Stomach (tissue), 9 donors: ENCODE results near the gene S1PR4. TPM values are rescaled to one million over a fixed set of nuclear protein-coding genes. Genes with fewer than 3 reads are reported as not detected.

Experiments
- DNase-seq, 2 donors: peaks; one replicate each; pipeline versions ENCODE4 v3.0.0 to v3.0.0-alpha.2; 2013 to 2019
- H3K27ac ChIP-seq, 5 donors: fragments of 200-600 bp in 4 of 5; sonication (generic) in 4 of 5; one replicate each; pipeline ENCODE4 v1.5.1; 2013 to 2019; ENCODE audit warnings: mild to moderate bottlenecking in 1 of 5, moderate library complexity in 1 of 5
- H3K27me3 ChIP-seq, 3 donors: fragments of 200-600 bp; sonication (generic); one replicate each; pipeline ENCODE4 v1.5.1; 2017 to 2019; ENCODE audit warnings: mixed run types in 1 of 3
- H3K36me3 ChIP-seq, 4 donors: fragments of 200-600 bp; sonication (generic); 1 replicate in 3 of 4; 2 replicates in 1 of 4; pipeline ENCODE4 v1.5.1; 2016 to 2019
- H3K4me1 ChIP-seq, 4 donors: fragments of 200-600 bp; sonication (generic); one replicate each; pipeline ENCODE4 v1.5.1; 2016 to 2019
- H3K4me3 ChIP-seq, 4 donors: fragments of 200-600 bp; sonication (generic) in 3 of 4; one replicate each; pipeline ENCODE4 v1.5.1; 2016 to 2019; ENCODE audit warnings: mild to moderate bottlenecking in 1 of 4
- H3K9me3 ChIP-seq, 4 donors: fragments of 200-600 bp; sonication (generic); one replicate each; pipeline ENCODE4 v1.5.1; 2016 to 2019
- CTCF ChIP-seq, 7 experiments: fragments of 450-650 bp in 4 of 7; fragments of 200-600 bp in 3 of 7; sonication (generic) in 3 of 7; IDR thresholded peaks; one replicate each; pipeline ENCODE4 v1.5.1; 2016 to 2019; ENCODE audit warnings: antibody characterized with exemption in 7 of 7, control low read depth in 2 of 7, mild to moderate bottlenecking in 1 of 7
- EP300 ChIP-seq: sonication (generic); formaldehyde crosslinking; IDR thresholded peaks from one replicate; pipeline ENCODE4 v1.6.1; 2017; ENCODE audit warnings: antibody characterized with exemption
- POLR2A ChIP-seq, 4 donors: fragments of 450-650 bp; IDR thresholded peaks; one replicate each; pipeline ENCODE4 v1.6.1; 2016; ENCODE audit warnings: antibody characterized with exemption in 4 of 4, control low read depth in 2 of 4, mild to moderate bottlenecking in 1 of 4, moderate library complexity in 1 of 4
- POLR2AphosphoS5 ChIP-seq, 3 donors: sonication (generic); formaldehyde crosslinking; IDR thresholded peaks; one replicate each; pipeline ENCODE4 v1.6.1; 2016; ENCODE audit warnings: antibody characterized with exemption in 3 of 3
- WGBS, 5 donors: extraction: QIAGEN DNeasy Blood & Tissue Kit in 3 of 5; methylation state at CpG; one replicate each; pipeline versions ENCODE4 v1.1.5 to v1.1.7; 2013 to 2018; 5-methylcytosine and 5-hydroxymethylcytosine counted together
- intact Hi-C: fragments of 100-400 bp; cut with DNase I; formaldehyde crosslinking; loops from one replicate; pipeline ENCODE4 v1.15.1; 2023; ENCODE audit warnings: low total_unique reads
- polyA plus RNA-seq, 3 donors: library from polyadenylated mRNA; stranded (reverse); fragments of 200-250 nt; gene quantifications; one replicate each; pipeline ENCODE4 v1.2.3, GENCODE V29; 2013
- total RNA-seq, 5 donors: library from RNA; depleted of rRNA; stranded (reverse); fragments of >200 nt; gene quantifications; one replicate each; pipeline versions ENCODE4 v1.1.0 to v1.2.3, GENCODE V29; 2014 to 2016
- donor health status: healthy with polysubstance abuse.
- donor health status: Bipolar disorder and iron deficiency.
- donor health status: healthy.

The S1PR4 gene
- total and polyA plus RNA-seq, 8 donors: 1.3 to 22.2 (median 3.4) TPM; not detected in 2

GRCh38 chr19:3224346-3225168 lies 46.0 kb downstream of the S1PR4 start, which contains the start of gene CELF5:
TSS of gene CELF5 (plus strand) at chr19:3224661. CDS start at chr19:3224740, 79 bp downstream.
- Histone ChIP-seq H3K9me3 (no peaks in the 10 kb centered on the region), H3K36me3 (no peaks in the 10 kb centered on the region), H3K27me3 (peaks cover 9 to 85% (median 64%) of the 10 kb centered on the region in 3 donors), H3K4me1 (peaks cover 4 to 18% (median 9%) of the 10 kb centered on the region in 4 donors), H3K27ac (no peak within 1 kb of the TSS), H3K4me3 (peak within 1 kb of the TSS; percentile 27 to 39 (median 33))
- WGBS, 5 donors: 2 to 6% (median 3%) methylated on average over 13 to 85 of the region's 94 CpGs
- DNase-seq: peak; percentile 61 to 86
- intact Hi-C loops: no loop called here
- TF ChIP-seq POLR2A (IDR thresholded peaks at IDR 0.05): no peak
- TF ChIP-seq CTCF (IDR thresholded peaks at IDR 0.05): peak in 2 of 7 experiments; percentile 52 to 77
- TF ChIP-seq EP300: no peak

GRCh38 chr19:3225169-3225485 lies 46.6 kb downstream of the S1PR4 start:
- Histone ChIP-seq H3K4me3 (no peak overlapping the region), H3K36me3 (no peaks in the 10 kb centered on the region), H3K27me3 (peaks cover 9 to 91% (median 65%) of the 10 kb centered on the region in 3 donors), H3K4me1 (peaks cover 4 to 18% (median 9%) of the 10 kb centered on the region in 4 donors), H3K27ac (no peak overlapping the region), H3K9me3 (no peaks in the 10 kb centered on the region)
- intact Hi-C loops: no loop called here
- no peak for TF ChIP-seq POLR2A (IDR thresholded peaks at IDR 0.05)
- TF ChIP-seq POLR2AphosphoS5 (IDR thresholded peaks at IDR 0.05): no peak
- 0 to 3% (median 0%) methylated on average over 5 to 9 of the region's 9 CpGs for WGBS, 5 donors
- DNase-seq: no peak

- DNase-seq: no peak
- 20 to 46% (median 35%) methylated on average over 6 to 16 of the region's 16 CpGs for WGBS, 5 donors
- Histone ChIP-seq H3K4me3 (no peak overlapping the region), H3K27ac (no peak overlapping the region), H3K4me1 (peaks cover 4 to 18% (median 9%) of the 10 kb centered on the region in 4 donors), H3K9me3 (no peaks in the 10 kb centered on the region), H3K27me3 (peaks cover 9 to 96% (median 65%) of the 10 kb centered on the region in 3 donors), H3K36me3 (no peaks in the 10 kb centered on the region)
- TF ChIP-seq POLR2A (IDR thresholded peaks at IDR 0.05): no peak
- TF ChIP-seq EP300: no peak
- no peak for TF ChIP-seq POLR2AphosphoS5 (IDR thresholded peaks at IDR 0.05)
- TF ChIP-seq CTCF (IDR thresholded peaks at IDR 0.05): no peak
- intact Hi-C loops: no loop called here
Observed at GRCh38 chr19:3225677-3226093, 47.1 kb downstream of the S1PR4 start.

- no peak overlapping the region for H3K4me3 ChIP-seq
- no peaks in the 10 kb centered on the region for H3K9me3 ChIP-seq
- H3K4me1 ChIP-seq: peaks cover 4 to 18% (median 9%) of the 10 kb centered on the region in 4 donors
- intact Hi-C loops: no loop called here
- peaks cover 9 to 97% (median 60%) of the 10 kb centered on the region in 3 donors for H3K27me3 ChIP-seq
- H3K27ac ChIP-seq: no peak overlapping the region
- H3K36me3 ChIP-seq: no peaks in the 10 kb centered on the region
- WGBS, 5 donors: 51 to 73% (median 57%) methylated on average over 11 to 12 of the region's 12 CpGs
- no peak for TF ChIP-seq EP300
- TF ChIP-seq POLR2A (IDR thresholded peaks at IDR 0.05): no peak
- no peak for TF ChIP-seq POLR2AphosphoS5 (IDR thresholded peaks at IDR 0.05)
- no peak for TF ChIP-seq CTCF (IDR thresholded peaks at IDR 0.05)
- DNase-seq: no peak
Observed at GRCh38 chr19:3227054-3227626, 48.6 kb downstream of the S1PR4 start.
